MCF 10A (cell line): ENCODE results near the gene NIN. TPM values are rescaled to one million over a fixed set of nuclear protein-coding genes. Genes with fewer than 3 reads are reported as not detected.

ENCODE experiments used
- BruUV-seq: library from RNA; stranded (reverse); fragments of 400-500 nt; replicated peaks from 2 replicates; lab custom pipeline; 2021; lab: Mats Ljungman, UMichigan
- CTCF ChIA-PET: fragments of 300-600 bp; sonication (Branson Sonifier 250); formaldehyde crosslinking; extraction: SDS; loops from one replicate; lab custom pipeline; 2021; ENCODE audit warnings: antibody characterized with exemption, inconsistent platforms; lab: Yijun Ruan, JAX
- POLR2A ChIA-PET: fragments of 300-600, 350-650 bp; sonication (Branson Sonifier 250); formaldehyde crosslinking; extraction: SDS; loops from one replicate; lab custom pipeline; 2020; ENCODE audit warnings: antibody characterized with exemption, inconsistent platforms; lab: Yijun Ruan, JAX
- DNase-seq: peaks from one replicate; pipeline ENCODE4 v3.0.0-alpha.2; 2018; ENCODE audit not compliant: unreplicated experiment
- H3K27ac Mint-ChIP-seq: one replicate; pipeline ENCODE4 v1.8.0; 2022; ENCODE audit warnings: mild to moderate bottlenecking, low read depth, mixed read lengths; ENCODE audit not compliant: unreplicated experiment
- H3K27me3 Mint-ChIP-seq: one replicate; pipeline ENCODE4 v1.8.0; 2022; ENCODE audit warnings: mixed read lengths; ENCODE audit not compliant: insufficient read depth, unreplicated experiment
- H3K36me3 Mint-ChIP-seq: one replicate; pipeline ENCODE4 v1.8.0; 2022; ENCODE audit warnings: mild to moderate bottlenecking, moderate library complexity, mixed read lengths; ENCODE audit not compliant: insufficient read depth, unreplicated experiment
- H3K4me1 Mint-ChIP-seq: one replicate; pipeline ENCODE4 v1.8.0; 2022; ENCODE audit warnings: mixed read lengths; ENCODE audit not compliant: insufficient read depth, unreplicated experiment
- H3K4me3 Mint-ChIP-seq: one replicate; pipeline ENCODE4 v1.8.0; 2022; ENCODE audit warnings: mild to moderate bottlenecking, moderate library complexity, mixed read lengths; ENCODE audit not compliant: unreplicated experiment
- H3K9me3 Mint-ChIP-seq: one replicate; pipeline ENCODE4 v1.8.0; 2022; ENCODE audit warnings: mixed read lengths; ENCODE audit not compliant: unreplicated experiment
- CTCF ChIP-seq: fragments of 200-600 bp; IDR thresholded peaks from one replicate; pipeline ENCODE4 v1.8.0; 2022; ENCODE audit warnings: antibody characterized with exemption, mild to moderate bottlenecking; ENCODE audit not compliant: unreplicated experiment
- intact Hi-C: fragments of 100-400 bp; cut with micrococcal nuclease; formaldehyde crosslinking; loops from 2 replicates; pipeline ENCODE4 v1.14.1; 2022
- total RNA-seq: library from RNA; stranded (reverse); gene quantifications from 2 replicates; pipeline ENCODE4 v1.2.3, GENCODE V29; 2022

Gene NIN
- total RNA-seq, 1 experiment from 2014 or later = 33.0 TPM

GRCh38 chr14:50830044-50830931 lies 674 bp downstream of the NIN start:
- Mint-ChIP-seq H3K4me3 (peak overlapping the region; percentile 75), H3K36me3 (no peaks in the 10 kb centered on the region), H3K9me3 (no peaks in the 10 kb centered on the region), H3K27ac (no peak overlapping the region), H3K27me3 (no peaks in the 10 kb centered on the region), H3K4me1 (peaks cover 21% of the 10 kb centered on the region)
- TF ChIP-seq CTCF = no peak
- peak; percentile 44 for DNase-seq
- intact Hi-C loops = no loop called here
- POLR2A ChIA-PET = interaction anchor here (0.6 to 2.6 kb wide), 25 partner anchors 9 to 410 kb away, joined by 3 to 18 read pairs (median 4); partner anchors contain the start of genes PYGL, SAV1 and TMX1
- CTCF ChIA-PET = interaction anchor here (0.6 to 6.2 kb wide), 10 partner anchors 9 to 410 kb away, joined by 3 to 54 read pairs (median 4); no protein-coding TSS in a partner anchor
- no TSS peak for BruUV-seq

- DNase-seq = no peak
- no peaks in the 10 kb centered on the region for H3K36me3 Mint-ChIP-seq
- ChIA-PET CTCF (interaction anchor here (0.6 to 6.2 kb wide), 11 partner anchors 9 to 287 kb away, joined by 3 to 54 read pairs (median 4); no protein-coding TSS in a partner anchor), POLR2A (interaction anchor here (0.6 to 2.4 kb wide), 13 partner anchors 8 to 410 kb away, joined by 3 to 8 read pairs (median 4); partner anchors contain the start of genes PYGL, SAV1 and TMX1)
- intact Hi-C loops = no loop called here
- H3K9me3 Mint-ChIP-seq = no peaks in the 10 kb centered on the region
- H3K4me3 Mint-ChIP-seq = peak overlapping the region; percentile 75
- H3K4me1 Mint-ChIP-seq = peaks cover 21% of the 10 kb centered on the region
- no peaks in the 10 kb centered on the region for H3K27me3 Mint-ChIP-seq
- BruUV-seq = TSS peak; percentile 17
- no peak overlapping the region for H3K27ac Mint-ChIP-seq
- no peak for TF ChIP-seq CTCF
Observed at GRCh38 chr14:50829489-50830043, 1.4 kb downstream of the NIN start.

- H3K36me3 Mint-ChIP-seq = no peaks in the 10 kb centered on the region
- H3K4me1 Mint-ChIP-seq = peaks cover 21% of the 10 kb centered on the region
- no peaks in the 10 kb centered on the region for H3K27me3 Mint-ChIP-seq
- no peak for DNase-seq
- BruUV-seq = no TSS peak
- no peak for TF ChIP-seq CTCF
- H3K27ac Mint-ChIP-seq = no peak overlapping the region
- intact Hi-C loops = no loop called here
- POLR2A ChIA-PET = interaction anchor here (0.8 to 2.4 kb wide), 10 partner anchors 8 to 411 kb away, joined by 3 to 8 read pairs (median 4); partner anchors contain the start of genes PYGL and TMX1
- CTCF ChIA-PET = interaction anchor here (0.6 to 6.2 kb wide), 9 partner anchors 8 to 286 kb away, joined by 3 to 54 read pairs (median 4); no protein-coding TSS in a partner anchor
- no peaks in the 10 kb centered on the region for H3K9me3 Mint-ChIP-seq
- H3K4me3 Mint-ChIP-seq = no peak overlapping the region
Observed at GRCh38 chr14:50828721-50829488, 2.1 kb downstream of the NIN start.
